Left renal cortex interstitium (tissue), 4 donors: ENCODE results near the gene CST4. TPM values are rescaled to one million over a fixed set of nuclear protein-coding genes. Genes with fewer than 3 reads are reported as not detected.
"Not testable (repeated sequence)": the region's sequence is repeated elsewhere in the genome, so short reads cannot be mapped to it uniquely, and the experiment has no call there.

Experiments used
- DNase-seq, 4 donors: peaks; one replicate each; pipeline ENCODE4 v3.0.0-alpha.2; 2013; ENCODE audit warnings: low read depth in 4 of 4, low spot score in 2 of 4, missing footprints in 1 of 4
- polyA plus RNA-seq, 4 donors: library from polyadenylated mRNA; unstranded; fragments of 120-200 nt; gene quantifications; one replicate each; pipeline ENCODE4 v1.2.1, GENCODE V29; 2013; ENCODE audit not compliant: insufficient read length in 4 of 4

Gene CST4
- polyA plus RNA-seq, result not detected

DNA sequence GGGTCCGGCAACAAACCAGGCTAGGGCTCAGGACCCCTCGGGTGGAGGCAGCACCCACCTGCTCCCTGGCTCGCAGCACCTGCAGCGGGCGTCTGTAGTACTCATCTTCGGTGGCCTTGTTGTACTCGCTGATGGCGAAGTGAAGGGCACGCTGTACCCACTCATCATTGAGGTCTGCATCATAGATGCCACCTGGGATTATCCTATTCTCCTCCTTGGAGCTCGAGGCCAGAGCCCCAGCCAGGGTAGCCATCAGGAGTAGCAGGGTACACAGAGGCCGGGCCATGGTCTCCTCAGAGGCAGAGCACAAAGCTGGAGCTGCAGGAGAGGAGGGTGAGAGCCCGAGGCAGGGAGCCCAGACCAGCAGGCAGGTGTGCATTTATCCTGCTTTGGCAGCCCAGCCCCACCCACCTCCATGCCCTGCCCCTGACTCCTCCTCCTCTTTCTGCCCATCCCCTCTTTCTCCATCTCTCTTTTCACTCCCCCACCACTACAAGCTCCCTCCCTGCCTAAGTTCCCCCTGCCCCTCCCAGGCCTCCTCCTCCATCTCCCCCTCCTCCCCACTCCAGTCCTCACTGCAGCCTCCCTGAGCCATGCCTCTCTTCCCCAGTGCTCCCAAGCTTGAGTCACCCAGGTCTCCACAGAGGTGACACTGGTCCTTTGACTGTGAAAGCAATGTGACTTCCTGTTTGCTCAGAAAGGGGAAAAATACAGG is at the start of gene CST4:
Gene CST4, minus strand, starts transcription at position 355 of the 715 bp plus-strand sequence. Its CDS starts 69 bp downstream, at position 286.
- DNase-seq, result not testable (repeated sequence)

DNA sequence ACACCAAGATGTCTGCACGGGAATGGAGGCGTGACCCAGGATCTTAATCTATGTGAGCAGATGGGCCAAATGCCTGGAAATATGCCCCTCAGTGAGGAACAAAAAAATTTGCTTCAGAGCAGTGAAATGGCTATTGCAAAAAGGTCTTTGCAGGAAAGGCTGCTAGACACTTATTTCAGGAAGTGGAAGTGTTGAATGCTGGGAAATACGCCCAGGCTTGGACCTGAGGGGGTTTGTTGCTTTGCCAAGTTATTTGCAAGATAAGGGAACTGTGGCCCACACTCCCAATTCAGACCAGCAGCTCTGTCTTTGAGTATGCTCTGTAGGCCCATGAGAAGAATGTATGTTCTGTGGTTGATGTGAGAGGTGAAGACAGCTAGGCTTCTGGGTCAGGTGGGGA is 46.6 kb upstream of the CST4 start:
- not testable (repeated sequence) for DNase-seq

- DNase-seq, result not testable (repeated sequence)
Measured at GRCh38 chr20:23734949-23735348, 46.1 kb upstream of the CST4 start.

GRCh38 chr20:23734440-23734839 is 45.6 kb upstream of the CST4 start:
- not testable (repeated sequence) for DNase-seq

GRCh38 chr20:23727016-23727415 is 38.2 kb upstream of the CST4 start:
- no peak for DNase-seq

GRCh38 chr20:23725102-23725501 is 36.3 kb upstream of the CST4 start:
- no peak for DNase-seq

DNA sequence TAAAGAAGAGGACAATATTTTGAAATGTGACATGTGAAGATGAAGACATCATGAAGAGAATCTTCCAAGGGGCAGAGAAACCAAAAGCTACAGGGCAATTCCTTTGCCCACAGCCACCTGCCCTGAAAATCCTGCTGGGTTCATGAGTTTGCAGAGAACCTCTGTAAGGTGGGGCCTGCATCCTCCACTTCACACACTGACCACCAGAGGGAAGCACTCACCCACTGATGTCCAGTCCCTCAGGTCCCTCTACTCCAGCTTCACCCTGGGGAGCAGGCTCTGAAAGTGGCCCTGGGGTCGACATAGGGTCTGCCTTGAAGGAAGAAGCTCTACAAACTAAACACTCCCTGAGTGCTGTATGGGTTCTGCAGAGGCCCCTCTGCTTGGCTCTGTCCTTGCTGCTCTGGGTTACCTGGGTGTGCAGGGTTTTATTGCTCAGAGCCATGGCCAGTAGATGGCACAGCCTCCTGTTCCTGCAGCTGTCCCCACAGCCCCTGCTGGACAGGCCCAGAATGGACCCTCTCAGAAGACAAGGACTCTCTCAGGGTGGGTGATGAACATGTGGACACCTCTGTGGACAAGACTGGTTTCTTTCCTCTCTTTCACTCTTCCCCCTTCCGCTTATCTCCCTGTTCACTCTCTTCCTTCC is 34.9 kb upstream of the CST4 start:
- DNase-seq, result peak in 1 of 4 donors; percentile 2

DNA sequence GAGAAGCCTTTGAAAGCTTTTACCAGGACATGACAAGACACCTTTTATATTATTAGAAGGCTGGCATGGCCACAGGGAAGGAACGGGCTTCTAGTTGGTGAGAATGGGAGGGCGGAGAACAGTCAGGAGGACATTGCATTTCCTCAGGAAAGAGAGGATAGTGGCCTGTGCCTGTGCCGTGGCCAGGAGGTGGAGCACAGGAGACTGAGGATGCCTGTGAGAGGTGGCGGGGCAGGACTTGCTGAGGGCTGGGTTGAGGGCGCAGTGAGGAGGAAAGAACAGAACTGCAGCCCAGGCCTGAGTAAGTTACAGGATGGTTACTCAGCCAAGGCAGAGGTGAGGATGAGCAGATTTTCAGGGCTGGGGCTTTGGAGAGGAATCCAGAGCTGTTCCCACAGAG is 34.0 kb upstream of the CST4 start:
- not testable (repeated sequence) for DNase-seq

GRCh38 chr20:23721962-23722361 is 33.1 kb upstream of the CST4 start:
- DNase-seq, result no peak

- DNase-seq, result not testable (repeated sequence)
Measured at GRCh38 chr20:23719351-23719750, 30.5 kb upstream of the CST4 start.

GRCh38 chr20:23711778-23712177 is 22.9 kb upstream of the CST4 start:
- not testable (repeated sequence) for DNase-seq

DNA sequence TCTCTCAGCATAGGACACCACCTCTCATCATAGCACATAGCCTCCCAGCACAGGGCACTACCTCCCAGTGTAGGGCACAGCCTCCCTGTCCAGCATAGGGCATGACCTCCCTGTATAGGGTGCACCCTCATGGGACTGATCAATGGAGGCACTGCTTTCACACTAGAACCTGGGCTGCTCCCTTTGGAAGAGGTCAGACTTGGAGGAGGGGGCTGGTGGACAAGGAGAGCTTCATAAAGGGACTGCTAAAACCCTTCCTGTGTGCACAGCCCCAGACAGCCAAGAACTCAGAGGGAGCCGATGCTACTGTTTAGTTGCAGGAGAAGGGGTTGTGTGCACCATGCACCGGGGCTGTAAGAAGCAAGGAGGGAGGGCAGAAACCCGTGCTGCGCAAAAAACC is 21.9 kb upstream of the CST4 start:
- DNase-seq, result no peak

- DNase-seq, result no peak
Measured at GRCh38 chr20:23705895-23706294, 17.1 kb upstream of the CST4 start.

DNA sequence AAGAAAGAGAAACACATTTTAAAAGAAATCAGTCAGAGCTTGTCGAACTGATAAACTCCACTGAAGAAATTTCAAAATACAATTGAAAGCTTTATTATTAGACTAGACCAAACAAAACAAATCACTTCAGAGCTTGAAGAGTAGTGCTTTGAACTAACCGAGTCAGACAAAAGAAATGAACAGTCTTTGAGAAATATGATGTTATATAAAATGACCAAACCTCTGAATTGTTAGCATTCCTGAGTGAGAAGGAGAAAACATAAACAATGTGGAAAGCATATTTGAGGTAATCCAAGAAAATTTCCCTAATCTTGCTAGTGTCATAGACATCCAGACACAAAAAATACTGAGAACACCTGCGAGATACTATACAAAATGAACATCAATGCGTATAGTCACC is 13.2 kb upstream of the CST4 start:
- no peak for DNase-seq

DNA sequence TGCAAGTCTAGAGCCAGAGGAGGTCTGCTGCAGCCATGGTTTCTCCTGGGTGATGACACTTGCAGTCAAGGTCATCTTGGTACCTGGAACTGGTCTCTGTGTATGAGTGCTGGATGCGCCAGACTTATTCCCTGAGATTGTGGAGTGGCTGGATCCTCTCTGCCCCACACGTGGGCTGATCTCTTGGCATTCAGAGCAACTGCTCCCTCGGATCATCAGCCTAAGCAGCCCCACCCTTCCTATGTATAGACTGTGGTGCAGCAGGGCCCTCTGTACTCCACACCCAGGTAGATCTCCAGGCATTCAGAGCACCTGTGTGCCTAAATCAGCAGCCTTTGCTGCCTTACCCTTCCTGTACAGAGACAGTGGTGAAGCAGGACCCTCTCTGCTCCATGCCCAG is 12.1 kb upstream of the CST4 start:
- no peak for DNase-seq

DNA sequence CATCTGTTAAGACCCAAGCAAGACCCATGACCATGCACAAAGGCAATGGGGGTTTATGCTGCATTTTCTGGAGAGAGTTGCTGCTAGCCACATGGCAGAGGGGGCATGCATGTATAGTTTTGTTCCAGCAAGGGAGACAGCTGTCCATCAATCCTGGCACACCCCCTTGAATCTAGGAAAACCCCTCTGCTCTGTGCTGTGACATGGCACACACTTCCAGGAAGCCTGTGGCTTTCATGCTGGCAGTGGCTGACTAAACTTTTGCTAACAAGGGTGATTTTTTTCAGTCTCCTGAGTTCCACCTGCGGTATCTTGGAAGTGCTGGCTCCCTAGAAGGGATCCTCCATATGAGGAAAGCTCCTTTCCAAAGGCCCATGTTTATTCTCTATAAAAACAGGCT is 9.1 kb upstream of the CST4 start:
- DNase-seq, result no peak

- not testable (repeated sequence) for DNase-seq
Measured at GRCh38 chr20:23695068-23695395, 6.2 kb upstream of the CST4 start.

DNA sequence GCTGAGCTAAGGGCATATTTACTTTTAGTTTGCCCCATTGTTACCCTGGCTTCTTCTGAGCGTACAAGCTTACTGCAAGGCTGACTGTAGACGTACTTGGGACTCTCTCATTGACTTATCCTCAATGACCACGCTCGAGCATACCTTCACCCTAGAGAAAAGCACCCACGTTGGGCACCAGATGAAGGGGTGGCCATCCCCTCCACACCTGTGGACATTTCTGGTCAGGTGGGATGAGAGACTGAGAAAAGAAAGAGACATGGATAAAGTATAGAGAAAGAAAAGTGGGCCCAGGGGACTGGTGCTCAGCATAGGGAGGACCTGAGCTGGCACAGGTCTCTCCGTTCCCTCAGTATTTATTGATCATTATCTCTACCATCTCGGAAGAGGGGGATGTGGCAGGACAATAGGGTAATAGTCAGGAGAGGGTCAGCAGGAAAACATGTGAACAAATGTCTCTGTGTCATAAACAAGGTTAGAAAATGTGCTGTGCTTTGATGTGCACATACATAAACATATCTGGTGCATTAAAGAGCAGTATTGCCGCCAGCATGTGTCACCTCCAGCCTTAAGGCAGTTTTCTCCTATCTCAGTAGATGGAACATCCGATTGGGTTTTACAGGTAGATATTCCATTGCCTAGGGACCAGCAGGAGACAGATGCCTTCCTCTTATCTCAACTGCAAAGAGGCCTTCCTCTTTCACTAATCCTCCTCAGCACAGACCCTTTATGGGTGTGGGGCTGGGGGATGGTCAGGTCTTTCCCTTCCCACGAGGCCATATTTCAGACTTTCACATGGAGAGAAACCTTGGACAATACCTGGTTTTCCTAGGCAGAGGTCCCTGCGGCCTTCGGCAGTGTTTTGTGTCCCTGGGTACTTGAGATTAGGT is 5.6 kb upstream of the CST4 start:
- DNase-seq, result not testable (repeated sequence)

- DNase-seq, result not testable (repeated sequence)
Measured at GRCh38 chr20:23692725-23693619, 4.1 kb upstream of the CST4 start.

- DNase-seq, result no peak
Measured at GRCh38 chr20:23691675-23692074, 2.8 kb upstream of the CST4 start.
